WTC11 (cell line): Measurements from ENCODE around the gene MSI2. TPM values are rescaled to one million over a fixed set of nuclear protein-coding genes. Genes with fewer than 3 reads are reported as not detected.

ENCODE experiments used
- ATAC-seq: fragments of 200-7000 bp; cut with Tn5 transposase; 2 replicates; pipeline ENCODE4 v1.10.0; 2021; ENCODE audit warnings: mild to moderate bottlenecking, moderate library complexity
- CTCF ChIA-PET: fragments of 300-600 bp; sonication (Branson Sonifier 250); formaldehyde crosslinking; loops from one replicate; lab custom pipeline; 2021; ENCODE audit warnings: antibody characterized with exemption; lab: Charles Lee
- POLR2A ChIA-PET: fragments of 350-600 bp; sonication (Branson Sonifier 250); formaldehyde crosslinking; loops from one replicate; lab custom pipeline; 2021; ENCODE audit warnings: antibody characterized with exemption; lab: Charles Lee
- DNase-seq: peaks from one replicate; pipeline ENCODE4 v3.0.0; 2021; ENCODE audit warnings: low spot score
- H3K27ac Mint-ChIP-seq: 2 replicates; pipeline ENCODE4 v1.8.0; 2021; ENCODE audit warnings: mixed read lengths
- H3K27me3 Mint-ChIP-seq: 2 replicates; pipeline ENCODE4 v1.8.0; 2021; ENCODE audit warnings: low read depth, mild to moderate bottlenecking, moderate library complexity, mixed read lengths
- H3K36me3 Mint-ChIP-seq: 2 replicates; pipeline ENCODE4 v1.8.0; 2021; ENCODE audit warnings: mixed read lengths
- H3K4me1 Mint-ChIP-seq: 2 replicates; pipeline ENCODE4 v1.8.0; 2022; ENCODE audit warnings: mixed read lengths
- H3K4me3 Mint-ChIP-seq: 2 replicates; pipeline ENCODE4 v1.8.0; 2021; ENCODE audit warnings: mild to moderate bottlenecking, moderate library complexity, mixed read lengths
- H3K9me3 Mint-ChIP-seq: 2 replicates; pipeline ENCODE4 v1.8.0; 2021; ENCODE audit warnings: mixed read lengths
- CDX4 ChIP-seq: fragments of 250-450 bp; sonication (Bioruptor Pico); IDR thresholded peaks from 2 replicates; pipeline ENCODE4 v1.9.0; 2021; ENCODE audit warnings: moderate library complexity, mild to moderate bottlenecking, inconsistent platforms, borderline replicate concordance
- GABPB1 ChIP-seq: sonication (generic); formaldehyde crosslinking; IDR thresholded peaks from 2 replicates; pipeline ENCODE4 v1.8.1; 2023; ENCODE audit warnings: mild to moderate bottlenecking, missing genetic modification reagents
- HMGXB4 ChIP-seq: sonication (generic); formaldehyde crosslinking; IDR thresholded peaks from 2 replicates; pipeline ENCODE4 v1.8.1; 2023; ENCODE audit warnings: mild to moderate bottlenecking, moderate library complexity, missing genetic modification reagents
- NR1H2 ChIP-seq: sonication (generic); formaldehyde crosslinking; IDR thresholded peaks from 2 replicates; pipeline ENCODE4 v1.9.0; 2021; ENCODE audit warnings: mild to moderate bottlenecking, moderate library complexity, missing genetic modification reagents
- NR2C2 ChIP-seq: sonication (generic); formaldehyde crosslinking; IDR thresholded peaks from 2 replicates; pipeline ENCODE4 v1.8.0; 2022; ENCODE audit warnings: mild to moderate bottlenecking, missing genetic modification reagents
- SP1 ChIP-seq: sonication (generic); formaldehyde crosslinking; conservative IDR thresholded peaks from 2 replicates; pipeline ENCODE4 v1.8.1; 2022; ENCODE audit warnings: missing genetic modification reagents
- STAT6 ChIP-seq: sonication (generic); formaldehyde crosslinking; conservative IDR thresholded peaks from 2 replicates; pipeline ENCODE4 v1.8.1; 2023; ENCODE audit warnings: mild to moderate bottlenecking, low read depth, missing genetic modification reagents, moderate library complexity
- TCF7 ChIP-seq: sonication (generic); formaldehyde crosslinking; IDR thresholded peaks from 2 replicates; pipeline ENCODE4 v1.8.0; 2022; ENCODE audit warnings: mild to moderate bottlenecking, low read depth, missing genetic modification reagents, moderate library complexity
- USF1 ChIP-seq: sonication (generic); formaldehyde crosslinking; IDR thresholded peaks from 2 replicates; pipeline ENCODE4 v1.8.0; 2022; ENCODE audit warnings: mild to moderate bottlenecking, missing genetic modification reagents
- ZBTB21 ChIP-seq: sonication (generic); formaldehyde crosslinking; IDR thresholded peaks from 2 replicates; pipeline ENCODE4 v1.8.1; 2023; ENCODE audit warnings: mild to moderate bottlenecking, missing genetic modification reagents, borderline replicate concordance
- ZMAT4 ChIP-seq: fragments of 250-450 bp; sonication (Bioruptor Pico); IDR thresholded peaks from 2 replicates; pipeline ENCODE4 v1.9.0; 2021; ENCODE audit warnings: mild to moderate bottlenecking
- ZNF138 ChIP-seq: sonication (generic); formaldehyde crosslinking; conservative IDR thresholded peaks from 2 replicates; pipeline ENCODE4 v1.8.1; 2022; ENCODE audit warnings: mild to moderate bottlenecking, moderate library complexity, missing genetic modification reagents
- ZNF219 ChIP-seq: sonication (generic); formaldehyde crosslinking; IDR thresholded peaks from 2 replicates; pipeline ENCODE4 v1.8.0; 2023; ENCODE audit warnings: missing genetic modification reagents, mild to moderate bottlenecking, borderline replicate concordance
- ZNF425 ChIP-seq: fragments of 250-450 bp; sonication (Bioruptor Pico); conservative IDR thresholded peaks from 2 replicates; pipeline ENCODE4 v1.9.0; 2021; ENCODE audit warnings: mild to moderate bottlenecking
- total RNA-seq: library from RNA; stranded (reverse); gene quantifications from 3 replicates; pipeline ENCODE4 v1.2.3, GENCODE V29; 2021
- TF ChIP-seq, protein P1 (sequence below): sonication (generic); formaldehyde crosslinking; IDR thresholded peaks from 2 replicates; pipeline ENCODE4 v1.8.0; 2023; ENCODE audit warnings: missing genetic modification reagents
- TF ChIP-seq, protein P2 (sequence below): fragments of 250-450 bp; sonication (Bioruptor Pico); IDR thresholded peaks from 2 replicates; pipeline ENCODE4 v2.1.2; 2022; ENCODE audit warnings: mild to moderate bottlenecking, moderate library complexity
- TF ChIP-seq, protein P3 (sequence below): sonication (generic); formaldehyde crosslinking; IDR thresholded peaks from 2 replicates; pipeline ENCODE4 v1.8.1; 2022; ENCODE audit warnings: missing genetic modification reagents, borderline replicate concordance
- TF ChIP-seq, protein P4 (sequence below): sonication (generic); formaldehyde crosslinking; IDR thresholded peaks from 2 replicates; pipeline ENCODE4 v1.8.1; 2023; ENCODE audit warnings: mild to moderate bottlenecking, missing genetic modification reagents

Gene MSI2
- total RNA-seq, 1 experiment from 2014 or later, result 82.1 TPM

DNA sequence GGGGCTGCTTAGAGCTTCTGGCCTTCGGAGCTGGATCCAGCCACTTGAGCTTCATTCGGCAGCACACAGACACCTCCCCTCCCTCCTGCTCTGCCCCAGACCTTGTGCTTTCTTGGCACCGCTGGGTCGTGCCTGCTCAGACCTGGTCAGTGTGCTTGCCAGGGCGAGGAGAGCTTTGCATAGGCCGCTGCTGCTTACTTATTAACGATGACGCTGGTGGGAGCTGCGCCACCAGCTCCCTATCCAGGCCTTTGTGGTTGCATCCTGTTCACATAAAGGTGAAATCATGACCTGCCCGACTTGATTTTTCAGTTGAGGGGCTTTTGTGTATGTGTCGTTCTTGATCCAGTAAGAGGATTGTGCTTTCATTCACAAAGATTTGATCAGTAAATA lies 101.1 kb downstream of the MSI2 start (continued):
- TF ChIP-seq, protein P1, sequence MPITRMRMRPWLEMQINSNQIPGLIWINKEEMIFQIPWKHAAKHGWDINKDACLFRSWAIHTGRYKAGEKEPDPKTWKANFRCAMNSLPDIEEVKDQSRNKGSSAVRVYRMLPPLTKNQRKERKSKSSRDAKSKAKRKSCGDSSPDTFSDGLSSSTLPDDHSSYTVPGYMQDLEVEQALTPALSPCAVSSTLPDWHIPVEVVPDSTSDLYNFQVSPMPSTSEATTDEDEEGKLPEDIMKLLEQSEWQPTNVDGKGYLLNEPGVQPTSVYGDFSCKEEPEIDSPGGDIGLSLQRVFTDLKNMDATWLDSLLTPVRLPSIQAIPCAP (CRISPR knock-in tag), result no peak
- TF ChIP-seq ZBTB21 (CRISPR knock-in tag) (no peak), NR2C2 (CRISPR knock-in tag) (no peak), TCF7 (CRISPR knock-in tag) (no peak)
- TF ChIP-seq, protein P2, sequence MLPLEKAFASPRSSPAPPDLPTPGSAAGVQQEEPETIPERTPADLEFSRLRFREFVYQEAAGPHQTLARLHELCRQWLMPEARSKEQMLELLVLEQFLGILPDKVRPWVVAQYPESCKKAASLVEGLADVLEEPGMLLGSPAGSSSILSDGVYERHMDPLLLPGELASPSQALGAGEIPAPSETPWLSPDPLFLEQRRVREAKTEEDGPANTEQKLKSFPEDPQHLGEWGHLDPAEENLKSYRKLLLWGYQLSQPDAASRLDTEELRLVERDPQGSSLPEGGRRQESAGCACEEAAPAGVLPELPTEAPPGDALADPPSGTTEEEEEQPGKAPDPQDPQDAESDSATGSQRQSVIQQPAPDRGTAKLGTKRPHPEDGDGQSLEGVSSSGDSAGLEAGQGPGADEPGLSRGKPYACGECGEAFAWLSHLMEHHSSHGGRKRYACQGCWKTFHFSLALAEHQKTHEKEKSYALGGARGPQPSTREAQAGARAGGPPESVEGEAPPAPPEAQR (CRISPR knock-in tag), result no peak
- TF ChIP-seq, protein P3, sequence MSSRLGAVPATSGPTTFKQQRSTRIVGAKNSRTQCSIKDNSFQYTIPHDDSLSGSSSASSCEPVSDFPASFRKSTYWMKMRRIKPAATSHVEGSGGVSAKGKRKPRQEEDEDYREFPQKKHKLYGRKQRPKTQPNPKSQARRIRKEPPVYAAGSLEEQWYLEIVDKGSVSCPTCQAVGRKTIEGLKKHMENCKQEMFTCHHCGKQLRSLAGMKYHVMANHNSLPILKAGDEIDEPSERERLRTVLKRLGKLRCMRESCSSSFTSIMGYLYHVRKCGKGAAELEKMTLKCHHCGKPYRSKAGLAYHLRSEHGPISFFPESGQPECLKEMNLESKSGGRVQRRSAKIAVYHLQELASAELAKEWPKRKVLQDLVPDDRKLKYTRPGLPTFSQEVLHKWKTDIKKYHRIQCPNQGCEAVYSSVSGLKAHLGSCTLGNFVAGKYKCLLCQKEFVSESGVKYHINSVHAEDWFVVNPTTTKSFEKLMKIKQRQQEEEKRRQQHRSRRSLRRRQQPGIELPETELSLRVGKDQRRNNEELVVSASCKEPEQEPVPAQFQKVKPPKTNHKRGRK (CRISPR knock-in tag), result no peak

GRCh38 chr17:57357830-57358430 lies 101.6 kb downstream of the MSI2 start:
- no peak overlapping the region for H3K27ac Mint-ChIP-seq
- no peak for ATAC-seq
- peaks cover 47% of the 10 kb centered on the region for H3K4me1 Mint-ChIP-seq
- DNase-seq, result no peak
- TF ChIP-seq SP1, result no peak
- TF ChIP-seq HMGXB4, result no peak
- TF ChIP-seq ZNF219 (CRISPR knock-in tag), result no peak
- TF ChIP-seq ZNF138 (CRISPR knock-in tag), result no peak
- no peak for TF ChIP-seq STAT6
- H3K9me3 Mint-ChIP-seq, result 0 out of 2 replicates have a peak, but pooled peaks cover 2% of the 10 kb centered on the region
- ChIA-PET POLR2A (interaction anchor here (0.5 kb wide), 1 partner anchor 264 kb away, joined by 5 read pairs; no protein-coding TSS in a partner anchor), CTCF (interaction anchor here (0.5 to 2.0 kb wide), 6 partner anchors 34 to 229 kb away, joined by 3 to 18 read pairs (median 4); no protein-coding TSS in a partner anchor)
- H3K4me3 Mint-ChIP-seq, result no peak overlapping the region
- no peaks in the 10 kb centered on the region for H3K27me3 Mint-ChIP-seq
- H3K36me3 Mint-ChIP-seq, result peaks cover 7% of the 10 kb centered on the region; the same call in 1 of the 2 replicates

DNA sequence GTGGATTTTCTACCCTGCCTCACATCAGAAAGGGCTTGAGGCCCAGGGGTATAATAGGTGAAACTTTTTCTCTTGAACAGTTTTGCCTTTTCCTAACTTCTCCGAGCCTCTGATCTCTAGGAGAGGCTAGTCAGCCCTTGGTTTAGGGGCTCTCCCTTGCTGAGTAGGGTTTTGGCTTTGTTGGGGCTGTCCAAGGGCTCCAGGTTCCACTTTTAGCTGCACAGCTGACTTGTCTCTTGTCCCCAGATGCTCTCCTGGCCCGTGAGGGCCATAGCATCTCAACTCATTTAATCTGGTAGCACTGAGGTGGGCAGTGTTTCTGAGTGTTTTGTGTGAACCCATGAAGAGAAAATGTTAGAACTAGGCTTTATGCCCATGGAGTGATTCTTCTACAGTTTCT lies 103.9 kb downstream of the MSI2 start:
- Mint-ChIP-seq H3K9me3 (0 out of 2 replicates have a peak, but pooled peaks cover 3% of the 10 kb centered on the region), H3K27me3 (no peaks in the 10 kb centered on the region), H3K27ac (no peak overlapping the region), H3K36me3 (peaks cover 4% of the 10 kb centered on the region; the same call in 1 of the 2 replicates), H3K4me3 (no peak overlapping the region), H3K4me1 (peaks cover 49% of the 10 kb centered on the region)
- POLR2A ChIA-PET, result no interaction called here
- CTCF ChIA-PET, result interaction anchor here (1.1 kb wide), 1 partner anchor 117 kb away, joined by 4 read pairs; no protein-coding TSS in a partner anchor
- DNase-seq (no peak), ATAC-seq (no peak)
- TF ChIP-seq NR1H2 (CRISPR knock-in tag) (no peak), CDX4 (CRISPR knock-in tag) (no peak), ZMAT4 (CRISPR knock-in tag) (no peak), USF1 (no peak), GABPB1 (CRISPR knock-in tag) (no peak), ZNF425 (CRISPR knock-in tag) (no peak)
- TF ChIP-seq, protein P4, sequence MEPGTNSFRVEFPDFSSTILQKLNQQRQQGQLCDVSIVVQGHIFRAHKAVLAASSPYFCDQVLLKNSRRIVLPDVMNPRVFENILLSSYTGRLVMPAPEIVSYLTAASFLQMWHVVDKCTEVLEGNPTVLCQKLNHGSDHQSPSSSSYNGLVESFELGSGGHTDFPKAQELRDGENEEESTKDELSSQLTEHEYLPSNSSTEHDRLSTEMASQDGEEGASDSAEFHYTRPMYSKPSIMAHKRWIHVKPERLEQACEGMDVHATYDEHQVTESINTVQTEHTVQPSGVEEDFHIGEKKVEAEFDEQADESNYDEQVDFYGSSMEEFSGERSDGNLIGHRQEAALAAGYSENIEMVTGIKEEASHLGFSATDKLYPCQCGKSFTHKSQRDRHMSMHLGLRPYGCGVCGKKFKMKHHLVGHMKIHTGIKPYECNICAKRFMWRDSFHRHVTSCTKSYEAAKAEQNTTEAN, result no peak
